ENCODE measurements around the gene ADAM10.

ADAM10 gene

GRCh38 chr15:58732625-58733363 is 16.7 kb downstream of the ADAM10 start:
- DNase-seq (ENCODE audit: low spot score) = no peak
- no peak for TF ChIP-seq CTCF (IDR thresholded peaks at IDR 0.05; ENCODE audit: extremely low read depth, missing control alignments)

DNA sequence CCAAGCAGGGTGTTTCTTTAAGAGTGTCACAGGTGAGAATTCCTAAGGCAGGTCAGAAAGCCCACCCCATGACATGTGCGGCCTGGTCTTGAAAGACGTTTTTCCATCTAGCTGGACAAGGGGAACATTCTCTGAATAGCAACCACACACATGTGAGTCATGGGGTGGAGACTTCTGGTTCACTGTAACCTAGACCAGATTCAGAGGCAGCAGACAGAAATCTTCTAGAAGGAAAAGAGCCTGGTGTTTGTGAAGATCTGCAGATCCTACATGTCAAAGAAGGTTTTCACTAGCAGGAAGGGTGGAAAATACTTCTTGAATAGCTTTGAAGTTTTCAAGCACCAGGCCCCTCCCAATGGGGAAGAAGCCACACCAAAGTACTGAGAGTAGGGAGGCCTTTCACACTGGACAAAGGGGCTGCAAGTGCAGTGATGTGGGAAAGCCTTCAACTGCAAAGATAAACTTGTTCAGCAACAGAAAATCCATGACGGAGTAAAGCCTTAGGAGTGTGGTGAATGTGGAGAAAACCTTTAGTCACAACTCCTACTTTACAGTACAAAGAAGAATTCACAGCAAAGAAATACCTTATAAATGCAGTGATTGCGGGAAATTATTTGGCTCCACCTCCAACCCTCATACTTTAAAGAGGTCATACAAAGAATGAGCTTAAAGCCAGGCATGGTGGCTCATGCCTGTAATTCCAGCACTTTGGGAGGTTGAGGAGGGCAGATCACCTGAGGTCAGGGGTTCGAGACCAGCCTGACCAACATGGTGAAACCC is 17.6 kb downstream of the ADAM10 start:
- no peak for TF ChIP-seq CTCF (IDR thresholded peaks at IDR 0.05; ENCODE audit: extremely low read depth, missing control alignments)
- no peak for DNase-seq (ENCODE audit: low spot score)

DNA sequence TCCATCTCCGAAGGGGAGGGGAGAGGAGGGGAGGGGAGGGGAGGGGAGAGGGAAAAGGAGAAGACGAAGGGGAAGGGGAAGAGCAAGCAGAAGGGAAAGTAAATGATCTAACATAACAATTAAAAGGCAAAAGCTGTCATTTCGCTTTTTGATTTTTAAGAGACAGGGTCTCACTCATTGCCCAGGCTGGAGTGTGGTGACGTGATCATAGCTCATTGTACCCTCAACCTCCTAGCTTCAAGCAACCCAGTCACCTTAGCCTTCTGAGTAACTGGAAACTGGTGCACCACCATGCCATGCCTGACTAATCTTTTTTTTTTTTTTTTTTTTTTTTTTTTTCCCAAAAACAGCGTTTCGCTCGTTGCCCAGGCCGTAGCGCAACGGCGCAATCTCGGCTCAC is 22.6 kb downstream of the ADAM10 start:
- no peak for DNase-seq (ENCODE audit: low spot score)
- TF ChIP-seq CTCF (IDR thresholded peaks at IDR 0.05; ENCODE audit: extremely low read depth, missing control alignments) = no peak

DNA sequence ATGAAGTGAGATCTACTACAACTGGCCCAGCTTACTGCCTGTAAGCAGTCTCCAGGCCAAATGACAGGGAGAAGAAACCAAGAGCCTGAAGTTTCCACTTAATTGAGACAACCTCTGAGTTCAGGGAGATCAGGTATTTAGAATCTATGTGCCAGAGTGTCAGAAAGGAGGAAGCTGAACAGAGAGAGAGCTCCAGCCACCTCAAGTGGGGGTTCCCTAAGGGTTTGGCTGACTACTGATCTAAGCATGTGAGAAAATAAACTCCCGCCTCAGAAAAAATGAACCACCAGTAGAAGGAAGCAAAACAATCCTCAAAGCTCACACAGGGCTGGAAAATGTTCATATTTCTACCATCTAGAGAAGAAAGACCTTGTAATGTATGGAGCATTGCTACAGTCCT is 25.0 kb downstream of the ADAM10 start:
- DNase-seq (ENCODE audit: low spot score) = peak; percentile 63
- no peak for TF ChIP-seq CTCF (IDR thresholded peaks at IDR 0.05; ENCODE audit: extremely low read depth, missing control alignments)

DNA sequence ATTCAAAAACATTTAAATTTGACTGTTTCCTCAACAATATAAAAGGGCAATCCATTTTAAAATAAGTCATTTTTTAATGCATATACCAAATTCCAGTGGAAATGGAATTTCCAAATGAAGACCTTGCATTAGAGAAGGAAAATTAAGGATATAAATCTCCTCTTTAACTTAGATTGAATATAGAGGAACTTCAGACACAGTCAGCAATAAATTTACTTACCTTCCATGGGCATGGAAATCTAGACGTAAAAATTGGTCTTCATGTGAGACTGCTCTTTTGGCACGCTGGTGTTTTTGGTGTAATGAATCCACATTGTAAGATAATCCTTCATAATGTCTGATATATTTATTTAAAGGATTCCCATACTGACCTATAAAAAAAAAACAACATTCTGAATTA is 32.1 kb downstream of the ADAM10 start:
- DNase-seq (ENCODE audit: low spot score) = no peak
- no peak for TF ChIP-seq CTCF (IDR thresholded peaks at IDR 0.05; ENCODE audit: extremely low read depth, missing control alignments)

GRCh38 chr15:58716027-58716426 is 33.5 kb downstream of the ADAM10 start:
- no peak for TF ChIP-seq CTCF (IDR thresholded peaks at IDR 0.05; ENCODE audit: extremely low read depth, missing control alignments)
- no peak for DNase-seq (ENCODE audit: low spot score)

DNA sequence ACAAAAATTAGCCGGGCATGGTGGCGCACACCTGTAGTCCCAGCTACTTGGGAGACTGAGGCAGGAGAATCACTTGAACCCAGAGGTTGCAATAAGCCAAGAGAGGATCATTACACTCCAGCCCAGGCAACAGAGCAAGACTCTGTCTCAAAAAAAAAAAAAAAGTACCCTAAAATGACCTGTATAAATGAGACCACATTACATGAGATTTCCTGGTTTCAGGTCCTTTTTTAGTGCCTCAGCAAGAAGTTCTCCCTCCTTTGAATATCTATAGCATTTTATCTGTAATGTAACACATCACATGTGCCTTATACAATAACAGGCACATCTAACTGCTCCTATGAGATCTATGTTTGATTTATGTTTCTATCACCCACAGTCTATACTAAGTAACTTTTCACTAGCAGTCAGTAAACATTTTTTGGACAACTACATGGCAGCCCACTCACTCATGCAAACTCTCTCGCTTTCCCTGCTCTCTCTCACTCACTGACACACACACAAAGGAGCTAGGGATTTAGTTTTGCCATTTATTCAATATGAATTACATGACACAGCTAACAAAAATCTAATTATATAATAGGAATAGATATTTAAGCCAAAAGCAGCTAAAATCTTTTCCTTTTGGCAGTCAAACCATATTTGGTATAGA is 34.1 kb downstream of the ADAM10 start:
- TF ChIP-seq CTCF (IDR thresholded peaks at IDR 0.05; ENCODE audit: extremely low read depth, missing control alignments) = no peak
- no peak for DNase-seq (ENCODE audit: low spot score)

All from GM20000 (cell line).